ENCODE results near the gene NLRP7. TPM values are rescaled to one million over a fixed set of nuclear protein-coding genes. Genes with fewer than 3 reads are reported as not detected.
"Not testable (repeated sequence)": the region's sequence is repeated elsewhere in the genome, so short reads cannot be mapped to it uniquely, and the experiment has no call there.

Gene NLRP7
- total RNA-seq, 4 donors from 2014 or later: not detected

GRCh38 chr19:54949412-54949811 lies 2.1 kb upstream of the NLRP7 start:
- peaks cover 0 to 10% (median 0%) of the 10 kb centered on the region in 4 donors for H3K27me3 ChIP-seq
- intact Hi-C loops (cut with DNase I): no loop called here
- WGBS, 2 donors: 17 to 64% methylated on average over 2 of the region's 2 CpGs
- no peak overlapping the region for H3K4me3 ChIP-seq
- no peaks in the 10 kb centered on the region for H3K9me3 ChIP-seq
- TF ChIP-seq CTCF (IDR thresholded peaks at IDR 0.05) (no peak), POLR2A (IDR thresholded peaks at IDR 0.05) (no peak)
- no peaks in the 10 kb centered on the region for H3K4me1 ChIP-seq
- no peak for DNase-seq
- no peak overlapping the region for H3K27ac ChIP-seq
- no peaks in the 10 kb centered on the region for H3K36me3 ChIP-seq

GRCh38 chr19:54943772-54944361 lies 3.5 kb downstream of the NLRP7 start:
- 55 to 65% methylated on average over 10 to 11 of the region's 11 CpGs for WGBS, 2 donors
- intact Hi-C loops (cut with DNase I); H3K4me3 ChIP-seq; H3K27ac ChIP-seq; H3K4me1 ChIP-seq; H3K9me3 ChIP-seq; H3K36me3 ChIP-seq; DNase-seq: not testable (repeated sequence)
- H3K27me3 ChIP-seq: peaks cover 0 to 12% (median 0%) of the 10 kb centered on the region in 4 donors

- intact Hi-C loops (cut with DNase I); DNase-seq: not testable (repeated sequence)
- 90% methylated on average over 2 of the region's 28 CpGs; no CpG with 5 or more reads in 1 of the 2 donors for WGBS, 2 donors
Observed at GRCh38 chr19:54939538-54939937, 7.8 kb downstream of the NLRP7 start.

GRCh38 chr19:54938906-54939305 lies 8.4 kb downstream of the NLRP7 start:
- Histone ChIP-seq H3K27ac (no peak overlapping the region), H3K4me3 (no peak overlapping the region), H3K27me3 (peaks cover 0 to 25% (median 0%) of the 10 kb centered on the region in 4 donors), H3K36me3 (no peaks in the 10 kb centered on the region), H3K4me1 (no peaks in the 10 kb centered on the region), H3K9me3 (no peaks in the 10 kb centered on the region)
- TF ChIP-seq CTCF (IDR thresholded peaks at IDR 0.05) (no peak), POLR2A (IDR thresholded peaks at IDR 0.05) (no peak)
- intact Hi-C loops (cut with DNase I): no loop called here
- no peak for DNase-seq
- WGBS, 2 donors: 65 to 73% methylated on average over 7 to 9 of the region's 11 CpGs

More at GRCh38 chr19:54939538-54939937, 7.8 kb downstream of the NLRP7 start:
- not testable (repeated sequence) for H3K4me1 ChIP-seq, H3K27ac ChIP-seq, H3K9me3 ChIP-seq, H3K36me3 ChIP-seq, H3K4me3 ChIP-seq
- peaks cover 0 to 25% (median 0%) of the 10 kb centered on the region in 4 donors for H3K27me3 ChIP-seq

GRCh38 chr19:54937926-54938325 lies 9.4 kb downstream of the NLRP7 start:
- no peaks in the 10 kb centered on the region for H3K36me3 ChIP-seq
- WGBS, 2 donors: 61 to 66% methylated on average over 9 of the region's 9 CpGs
- intact Hi-C loops (cut with DNase I): no loop called here
- H3K9me3 ChIP-seq: no peaks in the 10 kb centered on the region
- H3K27ac ChIP-seq: no peak overlapping the region
- H3K27me3 ChIP-seq: peaks cover 0 to 25% (median 0%) of the 10 kb centered on the region in 4 donors
- TF ChIP-seq CTCF (IDR thresholded peaks at IDR 0.05): no peak
- TF ChIP-seq POLR2A (IDR thresholded peaks at IDR 0.05): no peak
- H3K4me1 ChIP-seq: no peaks in the 10 kb centered on the region
- no peak overlapping the region for H3K4me3 ChIP-seq
- DNase-seq: no peak

GRCh38 chr19:54928299-54928698 lies 19.0 kb downstream of the NLRP7 start:
- no peaks in the 10 kb centered on the region for H3K4me1 ChIP-seq
- DNase-seq: no peak
- no peaks in the 10 kb centered on the region for H3K27me3 ChIP-seq
- H3K36me3 ChIP-seq: no peaks in the 10 kb centered on the region
- intact Hi-C loops (cut with DNase I): no loop called here
- no peak overlapping the region for H3K4me3 ChIP-seq
- TF ChIP-seq CTCF (IDR thresholded peaks at IDR 0.05): no peak
- no peak for TF ChIP-seq POLR2A (IDR thresholded peaks at IDR 0.05)
- H3K9me3 ChIP-seq: peaks cover 0 to 30% (median 5%) of the 10 kb centered on the region in 3 donors
- no peak overlapping the region for H3K27ac ChIP-seq
- WGBS, 2 donors: 78 to 89% methylated on average over 2 of the region's 2 CpGs

All from esophagus squamous epithelium (tissue), 5 donors.